T47D (cell line): ENCODE data around the gene KMT5C.
A peak's percentile ranks its signal among the peaks of the same experiment; 100 is the strongest.

Source experiments
- DNase-seq, 2 experiments: peaks; one replicate each; pipeline versions ENCODE4 v3.0.0 to v3.0.0-alpha.2; 2011 to 2012; ENCODE audit warnings: low read depth in 1 of 2, low spot score in 1 of 2
- JUND ChIP-seq: IDR thresholded peaks from 2 replicates; pipeline ENCODE4 v1.6.1; 2012; ENCODE audit warnings: low read depth
- in situ Hi-C: cut with HindIII; loops from 2 replicates; pipeline ENCODE4 v1.10.0; 2016; ENCODE audit warnings: low sequenced_read_pairs, low pct_unique_long_range_greater_than_20kb

Gene KMT5C

GRCh38 chr19:55369653-55370304 lies 30.1 kb downstream of the KMT5C start:
- in situ Hi-C loops = no loop called here
- peak; percentile 51 to 85 for DNase-seq
- no peak for TF ChIP-seq JUND

- in situ Hi-C loops = no loop called here
- no peak for TF ChIP-seq JUND
- no peak for DNase-seq
Measured at GRCh38 chr19:55370305-55370988, 30.8 kb downstream of the KMT5C start, which contains the start of gene IL11. TSS of gene IL11 (minus strand) at chr19:55370463. CDS start at chr19:55370310, 153 bp downstream.

GRCh38 chr19:55372316-55373081 lies 32.8 kb downstream of the KMT5C start:
- in situ Hi-C loops = no loop called here
- no peak for DNase-seq
- TF ChIP-seq JUND = no peak

- TF ChIP-seq JUND = no peak
- no peak for DNase-seq
- in situ Hi-C loops = no loop called here
Measured at GRCh38 chr19:55373306-55373992, 33.8 kb downstream of the KMT5C start.

GRCh38 chr19:55373993-55374757 lies 34.5 kb downstream of the KMT5C start:
- in situ Hi-C loops = no loop called here
- no peak for DNase-seq
- no peak for TF ChIP-seq JUND

- TF ChIP-seq JUND = no peak
- in situ Hi-C loops = no loop called here
- no peak for DNase-seq
Measured at GRCh38 chr19:55376241-55376933, 36.7 kb downstream of the KMT5C start, which contains the start of gene TMEM190. TSS of gene TMEM190 (plus strand) at chr19:55376826. CDS start at chr19:55376854, 28 bp downstream.

- no peak for DNase-seq
- no peak for TF ChIP-seq JUND
- in situ Hi-C loops = no loop called here
Measured at GRCh38 chr19:55377356-55378131, 37.9 kb downstream of the KMT5C start.

GRCh38 chr19:55379174-55379573 lies 39.5 kb downstream of the KMT5C start:
- DNase-seq = no peak
- no peak for TF ChIP-seq JUND
- in situ Hi-C loops = no loop called here

GRCh38 chr19:55382013-55382412 lies 42.3 kb downstream of the KMT5C start:
- no peak for TF ChIP-seq JUND
- DNase-seq = no peak
- in situ Hi-C loops = no loop called here

- no peak for TF ChIP-seq JUND
- in situ Hi-C loops = no loop called here
- no peak for DNase-seq
Measured at GRCh38 chr19:55382522-55383054, 42.9 kb downstream of the KMT5C start.
